Cardiac septum (tissue), 1 donor: Measurements from ENCODE around the gene PRDM2. TPM values are rescaled to one million over a fixed set of nuclear protein-coding genes. Genes with fewer than 3 reads are reported as not detected.

Source experiments
- DNase-seq: peaks from one replicate; pipeline ENCODE4 v3.0.0-alpha.2; 2020; ENCODE audit warnings: low spot score
- intact Hi-C: fragments of 100-400 bp; cut with DNase I; formaldehyde crosslinking; loops from one replicate; pipeline ENCODE4 v1.14.0; 2022
- total RNA-seq: library from RNA; stranded (reverse); fragmentation: NEBNext Ultra II Directional; extraction: Animal tissue kit (Norgen Biotek cat#: 25700); gene quantifications from one replicate; pipeline ENCODE4 v1.2.1, GENCODE V29; 2021
- donor health status: DM: no; HTN: no; CAD: no.

Gene PRDM2
- total RNA-seq, 1 donor from 2014 or later, result 44.5 TPM

- no peak for DNase-seq
- intact Hi-C loops, result no loop called here
These were observed 79.9 kb downstream of the PRDM2 start for GRCh38 chr1:13779930-13780329.

GRCh38 chr1:13780780-13781179 is 80.8 kb downstream of the PRDM2 start:
- intact Hi-C loops, result no loop called here
- no peak for DNase-seq

DNA sequence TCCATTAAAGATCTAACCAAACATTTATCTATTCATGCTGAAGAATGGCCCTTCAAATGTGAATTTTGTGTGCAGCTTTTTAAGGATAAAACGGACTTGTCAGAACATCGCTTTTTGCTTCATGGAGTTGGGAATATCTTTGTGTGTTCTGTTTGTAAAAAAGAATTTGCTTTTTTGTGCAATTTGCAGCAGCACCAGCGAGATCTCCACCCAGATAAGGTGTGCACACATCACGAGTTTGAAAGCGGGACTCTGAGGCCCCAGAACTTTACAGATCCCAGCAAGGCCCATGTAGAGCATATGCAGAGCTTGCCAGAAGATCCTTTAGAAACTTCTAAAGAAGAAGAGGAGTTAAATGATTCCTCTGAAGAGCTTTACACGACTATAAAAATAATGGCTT is 81.2 kb downstream of the PRDM2 start:
- intact Hi-C loops, result no loop called here
- DNase-seq, result no peak

- DNase-seq, result no peak
- intact Hi-C loops, result no loop called here
These were observed 82.1 kb downstream of the PRDM2 start for GRCh38 chr1:13781907-13782633.

DNA sequence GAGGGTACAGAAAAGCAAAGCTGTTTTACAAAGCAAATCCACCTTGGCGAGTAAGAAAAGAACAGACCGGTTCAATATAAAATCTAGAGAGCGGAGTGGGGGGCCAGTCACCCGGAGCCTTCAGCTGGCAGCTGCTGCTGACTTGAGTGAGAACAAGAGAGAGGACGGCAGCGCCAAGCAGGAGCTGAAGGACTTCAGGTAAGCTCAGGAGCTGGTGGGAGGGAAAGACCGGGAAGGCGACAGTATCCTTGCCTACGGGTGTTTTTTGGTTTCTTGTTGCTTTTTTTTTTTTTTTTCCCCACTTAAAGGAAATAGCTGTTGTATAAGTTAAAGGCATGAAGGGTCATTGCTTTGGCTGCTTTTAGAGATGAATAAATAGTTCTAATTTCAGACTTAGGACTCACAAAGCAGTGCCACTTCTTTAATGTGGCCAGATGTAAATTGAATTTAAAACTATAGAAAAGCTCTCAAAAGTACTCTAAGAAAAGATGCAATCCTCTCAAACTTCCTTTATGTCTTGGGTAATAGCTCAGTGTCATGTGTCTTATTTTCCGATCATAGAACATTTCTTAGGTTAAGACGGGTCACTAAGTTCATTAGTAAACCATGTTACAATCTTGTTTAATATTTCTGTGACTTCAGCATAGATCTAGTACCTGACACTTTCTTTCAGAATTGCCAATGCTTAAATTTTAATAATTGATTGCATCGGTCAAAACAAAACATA is 82.8 kb downstream of the PRDM2 start:
- intact Hi-C loops, result no loop called here
- no peak for DNase-seq

GRCh38 chr1:13783551-13783950 is 83.6 kb downstream of the PRDM2 start:
- no peak for DNase-seq
- intact Hi-C loops, result no loop called here

DNA sequence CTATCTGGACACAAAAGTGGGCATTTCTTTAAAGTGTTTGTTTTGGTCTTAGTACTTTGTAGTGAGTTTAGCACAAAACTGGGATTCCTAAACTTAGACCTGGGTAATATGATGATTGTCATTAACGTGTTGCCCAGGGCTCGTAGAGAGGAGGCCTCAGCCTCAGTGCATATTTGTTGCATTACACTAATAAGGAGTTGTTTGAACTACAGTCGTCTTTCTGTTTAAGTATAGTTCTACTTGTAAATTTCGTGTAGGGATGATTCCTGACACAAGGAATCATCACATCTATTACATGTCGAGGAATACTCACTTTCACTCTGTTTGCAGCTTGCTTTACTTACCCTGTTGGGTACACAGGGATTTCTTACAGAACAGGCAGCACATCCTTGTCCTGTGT is 85.0 kb downstream of the PRDM2 start:
- no peak for DNase-seq

DNA sequence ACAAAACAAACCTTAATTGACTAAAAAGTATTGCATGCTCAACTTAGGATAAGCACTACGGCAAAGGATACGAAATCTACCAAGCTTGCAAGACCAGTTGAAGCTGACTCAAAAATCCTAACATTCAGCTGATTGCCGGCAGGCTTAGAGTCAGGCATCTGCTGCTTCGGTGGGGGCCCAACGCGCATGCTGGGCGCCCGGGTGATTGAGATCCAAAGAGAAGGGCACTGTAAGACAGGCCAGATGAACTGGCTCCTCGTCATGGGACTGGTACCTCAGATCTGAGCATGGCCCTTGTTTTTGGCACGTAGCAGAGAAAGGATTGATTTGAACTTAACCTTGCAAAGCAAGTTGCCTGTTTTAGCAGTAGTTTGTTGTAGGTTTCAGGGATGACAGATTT is 86.6 kb downstream of the PRDM2 start:
- DNase-seq, result no peak
- intact Hi-C loops, result no loop called here

More for the DNA sequence above, 85.0 kb downstream of the PRDM2 start:
- intact Hi-C loops, result no loop called here

DNA sequence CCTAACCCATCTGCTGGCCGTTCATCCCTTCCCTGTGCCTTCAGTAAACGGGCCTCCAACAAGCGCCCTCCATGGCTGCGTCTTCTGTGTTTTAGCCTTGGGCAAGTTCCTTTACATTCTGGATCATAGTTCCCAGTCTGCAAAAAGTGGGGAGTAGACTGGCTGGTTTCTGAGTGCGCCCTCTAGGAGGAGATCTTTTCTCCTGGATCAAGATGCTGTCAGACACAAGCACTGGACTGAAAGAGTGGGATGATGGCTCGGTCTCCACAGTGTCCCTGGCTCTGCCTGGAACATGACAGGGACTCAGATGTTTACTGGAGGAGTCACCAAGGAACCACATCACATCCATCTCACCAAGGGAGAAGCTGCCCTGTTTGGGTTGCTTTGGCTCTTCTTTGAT is 88.8 kb downstream of the PRDM2 start:
- intact Hi-C loops, result no loop called here
- no peak for DNase-seq

- intact Hi-C loops, result loop anchor here (5.0 kb wide), 1 partner anchor 38 kb away; no protein-coding TSS in a partner anchor
These were observed 90.5 kb downstream of the PRDM2 start for GRCh38 chr1:13790290-13791030.

GRCh38 chr1:13792419-13792818 is 92.4 kb downstream of the PRDM2 start:
- DNase-seq, result no peak
- intact Hi-C loops, result loop anchor here (5.0 kb wide), 1 partner anchor 40 kb away; no protein-coding TSS in a partner anchor

More at GRCh38 chr1:13790290-13791030, 90.5 kb downstream of the PRDM2 start:
- no peak for DNase-seq

GRCh38 chr1:13793088-13793730 is 93.2 kb downstream of the PRDM2 start:
- intact Hi-C loops, result loop anchor here (5.0 kb wide), 1 partner anchor 41 kb away; no protein-coding TSS in a partner anchor
- DNase-seq, result no peak

GRCh38 chr1:13794231-13795187 is 94.5 kb downstream of the PRDM2 start:
- DNase-seq, result no peak
- intact Hi-C loops, result loop anchor here (5.0 kb wide), 1 partner anchor 42 kb away; no protein-coding TSS in a partner anchor

GRCh38 chr1:13797397-13797796 is 97.4 kb downstream of the PRDM2 start:
- intact Hi-C loops, result no loop called here
- no peak for DNase-seq

DNA sequence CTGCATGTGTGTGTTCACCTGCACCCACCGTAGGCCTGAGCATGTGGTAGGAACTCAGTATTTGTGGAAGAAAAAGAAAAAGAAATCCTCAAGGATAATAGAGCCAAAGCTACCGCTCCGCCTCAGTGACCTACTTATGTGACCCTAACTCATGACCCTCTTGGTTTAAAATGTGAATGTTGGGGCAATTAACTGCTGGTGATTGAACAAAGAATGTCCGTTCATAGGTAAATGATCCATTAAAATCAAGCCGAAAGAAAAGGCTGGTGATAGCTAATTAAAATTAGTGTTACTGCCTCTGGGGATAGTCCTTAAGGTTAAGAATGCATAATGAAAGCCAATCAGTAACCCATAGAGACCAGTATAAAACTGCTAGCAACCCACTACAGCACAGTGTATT is 98.1 kb downstream of the PRDM2 start:
- no peak for DNase-seq
- intact Hi-C loops, result no loop called here

DNA sequence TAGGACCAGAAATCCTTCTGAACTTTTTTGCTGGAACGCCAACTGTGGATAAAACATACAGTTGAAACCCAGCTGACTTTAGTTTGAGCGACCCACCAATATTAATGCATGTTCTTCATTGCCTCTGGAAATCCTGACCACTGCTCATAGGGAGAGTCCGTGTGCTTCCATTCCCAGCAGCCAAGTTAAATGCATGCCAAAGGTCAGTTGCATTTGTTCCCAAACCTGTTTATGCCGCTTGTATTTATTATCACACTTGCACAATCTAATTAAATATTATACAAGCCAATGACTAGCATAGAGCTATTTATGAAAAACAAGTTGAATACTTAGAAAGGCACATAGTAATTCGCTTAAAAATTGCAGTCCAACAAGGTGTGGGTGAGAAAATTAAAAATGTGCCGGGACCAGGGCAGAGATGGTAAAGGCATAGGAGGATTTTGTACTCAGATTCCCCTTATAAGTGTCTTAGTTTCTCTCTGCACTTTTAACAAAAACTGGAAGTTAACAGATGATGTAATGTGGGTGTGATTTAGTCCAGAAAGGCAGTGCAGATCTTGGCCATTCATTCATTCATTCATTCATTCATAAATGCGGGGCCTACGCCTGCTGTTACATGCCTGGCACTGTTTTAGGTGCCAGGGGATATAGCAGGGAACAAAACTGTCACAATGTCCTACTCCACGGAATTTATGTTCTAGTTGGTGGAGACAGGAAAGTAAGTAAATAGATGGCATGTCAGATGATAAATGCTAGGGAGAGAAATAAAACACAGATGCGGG is 99.7 kb downstream of the PRDM2 start:
- no peak for DNase-seq
- intact Hi-C loops, result no loop called here

- intact Hi-C loops, result no loop called here
These were observed 101.2 kb downstream of the PRDM2 start for GRCh38 chr1:13801232-13801631.

More at GRCh38 chr1:13801232-13801631, 101.2 kb downstream of the PRDM2 start:
- no peak for DNase-seq
